ENCODE results near the gene AFF3.

- TF ChIP-seq EZH2 (optimal IDR thresholded peaks at IDR 0.05; ENCODE audit: low read depth, low read length) (no peak), CTCF (IDR thresholded peaks at IDR 0.05; ENCODE audit: low read length) (no peak)
These were observed 74.6 kb downstream of the AFF3 start for GRCh38 chr2:100067784-100068183.
